Esophagus muscularis mucosa (tissue), 3 donors: ENCODE results near the gene RARRES1.

Source experiments
- CTCF ChIP-seq, 3 experiments: fragments of 200-600 bp in 2 of 3; fragments of 450-650 bp in 1 of 3; sonication (generic) in 2 of 3; IDR thresholded peaks; one replicate each; pipeline ENCODE4 v1.5.1; 2017 to 2019; ENCODE audit warnings: antibody characterized with exemption in 3 of 3, mild to moderate bottlenecking in 2 of 3, moderate library complexity in 1 of 3
- EP300 ChIP-seq: sonication (generic); formaldehyde crosslinking; IDR thresholded peaks from one replicate; pipeline ENCODE4 v1.6.1; 2017; ENCODE audit warnings: antibody characterized with exemption

GRCh38 chr3:158766364-158766763 lies 34.1 kb upstream of the RARRES1 start:
- TF ChIP-seq EP300 (no peak), CTCF (IDR thresholded peaks at IDR 0.05) (no peak)
